GM12878 (cell line): Measurements from ENCODE around the gene ANO5. TPM values are rescaled to one million over a fixed set of nuclear protein-coding genes. Genes with fewer than 3 reads are reported as not detected.

ENCODE experiments used
- ATAC-seq: fragments of 200-7000 bp; cut with Tn5 transposase; 3 replicates; pipeline ENCODE4 v1.9.1; 2020; ENCODE audit warnings: mild to moderate bottlenecking, moderate library complexity
- BruUV-seq: library from RNA; stranded (reverse); fragments of 400-500 nt; replicated peaks from 2 replicates; lab custom pipeline; 2021; lab: Mats Ljungman, UMichigan
- CTCF ChIA-PET: fragments of 300-600 bp; sonication (Branson Sonifier 250); formaldehyde crosslinking; extraction: SDS; loops from one replicate; lab custom pipeline; 2021; ENCODE audit warnings: inconsistent platforms; lab: Yijun Ruan, JAX
- POLR2A ChIA-PET: fragments of 350-600 bp; formaldehyde crosslinking; extraction: SDS; loops from one replicate; lab custom pipeline; 2021; ENCODE audit warnings: inconsistent platforms; lab: Charles Lee
- RAD21 ChIA-PET: fragments of 300-600 bp; sonication (Branson Sonifier 250); formaldehyde crosslinking; loops from one replicate; lab custom pipeline; 2023; ENCODE audit warnings: antibody characterized with exemption; ENCODE audit not compliant: unreplicated experiment; lab: Charles Lee
- SMC1A ChIA-PET: fragments of 300-600 bp; sonication (Branson Sonifier 250); formaldehyde crosslinking; loops from one replicate; lab custom pipeline; 2023; ENCODE audit not compliant: unreplicated experiment, uncharacterized antibody; lab: Charles Lee
- DNase-seq: peaks from one replicate; pipeline ENCODE4 v3.0.0-alpha.2; 2011; ENCODE audit warnings: low read depth, low spot score
- FAIRE-seq: peaks from 3 replicates; lab custom pipeline; 2011; peaks lifted over from hg19 to GRCh38; lab: Jason Lieb, UNC
- H2AFZ ChIP-seq: 2 replicates; pipeline ENCODE4 v1.6.0; 2011; ENCODE audit warnings: low read depth, low read length, control low read depth; ENCODE audit not compliant: control insufficient read depth
- H3K27ac ChIP-seq: 2 replicates; pipeline ENCODE4 v1.5.1; 2011; ENCODE audit warnings: control low read depth; ENCODE audit not compliant: control insufficient read depth, insufficient read depth
- H3K27me3 ChIP-seq, 2 experiments: replicated peaks in 1 of 2; 2 replicates each; pipeline versions ENCODE4 v1.6.0 to v1.6.1; 2011; ENCODE audit warnings: low read length in 1 of 2; ENCODE audit not compliant: control insufficient read depth in 2 of 2, insufficient read depth in 2 of 2
- H3K36me3 ChIP-seq, 2 experiments: 2 replicates each; pipeline ENCODE4 v1.5.1; 2011; ENCODE audit warnings: low read length in 1 of 2; ENCODE audit not compliant: control insufficient read depth in 2 of 2, insufficient read depth in 2 of 2
- H3K4me1 ChIP-seq: 2 replicates; pipeline ENCODE4 v1.6.1; 2011; ENCODE audit warnings: mild to moderate bottlenecking, low read length, moderate library complexity, mixed read lengths; ENCODE audit not compliant: control insufficient read depth, insufficient read depth
- H3K4me2 ChIP-seq: 2 replicates; pipeline ENCODE4 v1.6.0; 2011; ENCODE audit warnings: control low read depth; ENCODE audit not compliant: control insufficient read depth, insufficient read depth
- H3K4me3 ChIP-seq: fragments of 200-600 bp; sonication (generic); 2 replicates; pipeline ENCODE4 v1.5.1; 2016
- H3K79me2 ChIP-seq: 2 replicates; pipeline ENCODE4 v1.6.0; 2011; ENCODE audit warnings: low read length; ENCODE audit not compliant: control insufficient read depth, insufficient read depth
- H3K9ac ChIP-seq: 2 replicates; pipeline ENCODE4 v1.8.0; 2011; ENCODE audit warnings: low read length, control low read depth, mixed read lengths; ENCODE audit not compliant: control insufficient read depth, insufficient read depth
- H3K9me3 ChIP-seq: replicated peaks from 3 replicates; pipeline ENCODE4 v1.5.1; 2011; ENCODE audit warnings: mild to moderate bottlenecking, low read length; ENCODE audit not compliant: control insufficient read depth, insufficient read depth
- H4K20me1 ChIP-seq: 2 replicates; pipeline ENCODE4 v1.6.0; 2011; ENCODE audit not compliant: control insufficient read depth, insufficient read depth
- BCL11A ChIP-seq: IDR thresholded peaks from 2 replicates; pipeline ENCODE4 v1.6.1; 2011; ENCODE audit warnings: low read depth, low read length
- BCLAF1 ChIP-seq: fragments of 450-650 bp; IDR thresholded peaks from 2 replicates; pipeline ENCODE4 v1.6.1; 2017; ENCODE audit warnings: antibody characterized with exemption, mild to moderate bottlenecking, moderate library complexity
- E4F1 ChIP-seq: fragments of 450-650 bp; IDR thresholded peaks from 2 replicates; pipeline ENCODE4 v1.6.1; 2018; ENCODE audit warnings: borderline replicate concordance, mild to moderate bottlenecking; ENCODE audit not compliant: partially characterized antibody
- HDAC6 ChIP-seq: fragments of 200-600 bp; sonication (generic); IDR thresholded peaks from one replicate; pipeline ENCODE4 v1.8.0; 2017; ENCODE audit warnings: antibody characterized with exemption; ENCODE audit not compliant: unreplicated experiment
- HSF1 ChIP-seq: fragments of 150-350 bp; IDR thresholded peaks from 2 replicates; pipeline ENCODE4 v1.6.1; 2014; ENCODE audit warnings: mild to moderate bottlenecking, low read depth, low read length
- IRF3 ChIP-seq: fragments of 450-650 bp; IDR thresholded peaks from 2 replicates; pipeline ENCODE4 v1.6.1; 2014; ENCODE audit warnings: mild to moderate bottlenecking
- LARP7 ChIP-seq: fragments of 450-650 bp; IDR thresholded peaks from 2 replicates; pipeline ENCODE4 v1.6.1; 2017; ENCODE audit warnings: mild to moderate bottlenecking
- POLR2AphosphoS2 ChIP-seq: IDR thresholded peaks from 2 replicates; pipeline ENCODE4 v1.6.1; 2011; ENCODE audit warnings: low read depth, mild to moderate bottlenecking, low read length, improper control_type of control experiment, moderate library complexity
- REST ChIP-seq: IDR thresholded peaks from 2 replicates; pipeline ENCODE4 v1.6.1; 2012; ENCODE audit warnings: mild to moderate bottlenecking, low read depth, low read length
- TAF1 ChIP-seq: IDR thresholded peaks from 2 replicates; pipeline ENCODE4 v1.6.1; 2011; ENCODE audit warnings: mild to moderate bottlenecking, low read depth, low read length, borderline replicate concordance
- ZNF217 ChIP-seq: fragments of 450-650 bp; IDR thresholded peaks from 2 replicates; pipeline ENCODE4 v1.6.1; 2017; ENCODE audit warnings: antibody characterized with exemption, mild to moderate bottlenecking
- ZNF622 ChIP-seq: fragments of 450-650 bp; IDR thresholded peaks from 2 replicates; pipeline ENCODE4 v1.6.1; 2017; ENCODE audit warnings: mild to moderate bottlenecking, inconsistent platforms
- WGBS: methylation state at CpG from one replicate; pipeline ENCODE4 v1.1.6; 2016; ENCODE audit warnings: low lambda C conversion rate; ENCODE audit not compliant: insufficient replicate concordance, insufficient coverage; ENCODE audit errors: missing lambda C conversion rate; 5-methylcytosine and 5-hydroxymethylcytosine counted together
- in situ Hi-C: fragments of 300-500 bp; cut with MboI; formaldehyde crosslinking; loops from 9 replicates; pipeline ENCODE4 v1.14.3; 2018; ENCODE audit warnings: mixed read lengths
- intact Hi-C: fragments of 100-400 bp; cut with micrococcal nuclease; formaldehyde crosslinking; loops from one replicate; pipeline ENCODE4 v1.14.2; 2022; ENCODE audit not compliant: unreplicated experiment
- polyA plus RNA-seq, 11 experiments: library from polyadenylated mRNA; depleted of rRNA in 4 of 11; unstranded in 6 of 11; stranded (reverse) in 5 of 11; fragments of >200 nt; fragmentation: Nextera tagmentation in 4 of 11; fragmentation: Illumina TruSeq in 1 of 11; extraction: Ambion mirVana in 4 of 11; extraction: Trizol in 1 of 11; gene quantifications; 1 replicate in 1 of 11; 2 replicates in 10 of 11; pipeline versions ENCODE4 v1.2.1 to v1.2.3, GENCODE V29; 2011 to 2016; ENCODE audit warnings: inconsistent platforms in 2 of 11, missing spikeins in 2 of 11, low read depth in 1 of 11
- total RNA-seq, 4 experiments: library from RNA; depleted of rRNA in 3 of 4; stranded (reverse); fragments of >200 nt in 3 of 4; fragmentation: Illumina TruSeq in 1 of 4; extraction: Trizol in 1 of 4; gene quantifications; 2 replicates each; pipeline versions ENCODE4 v1.2.1 to v1.2.3, GENCODE V29; 2013 to 2021

ANO5 gene
- total and polyA plus RNA-seq, 10 of the 15 experiments (the other 5 are each of a cell fraction or from before 2014, with no cell fraction given), result 1.6 to 10.2 (median 4.1) TPM

- no peak for FAIRE-seq
- SMC1A ChIA-PET, result interaction anchor here (0.8 to 2.0 kb wide), 6 partner anchors 10 to 69 kb away, joined by 3 to 5 read pairs (median 4); no protein-coding TSS in a partner anchor
- Histone ChIP-seq H3K36me3 (no peaks in the 10 kb centered on the region), H3K27ac (no peak overlapping the region), H3K4me2 (no peak overlapping the region), H2AFZ (no peak overlapping the region), H3K4me3 (no peak overlapping the region), H3K27me3 (no peaks in the 10 kb centered on the region), H3K4me1 (no peaks in the 10 kb centered on the region), H4K20me1 (no peaks in the 10 kb centered on the region), H3K9ac (no peak overlapping the region), H3K79me2 (no peaks in the 10 kb centered on the region), H3K9me3 (no peaks in the 10 kb centered on the region)
- no peak for DNase-seq
- CTCF ChIA-PET, result interaction anchor here (1.7 to 3.3 kb wide), 4 partner anchors 9 to 36 kb away, joined by 5 to 35 read pairs (median 8); no protein-coding TSS in a partner anchor
- POLR2A ChIA-PET, result interaction anchor here (1.0 kb wide), 1 partner anchor 10 kb away, joined by 3 read pairs; no protein-coding TSS in a partner anchor
- ATAC-seq, result no peak
- RAD21 ChIA-PET, result interaction anchor here (1.6 kb wide), 1 partner anchor 10 kb away, joined by 3 read pairs; no protein-coding TSS in a partner anchor
- BruUV-seq, result no TSS peak
- intact Hi-C loops (no loop called here), in situ Hi-C loops (no loop called here)
- 0% methylated on average over 1 of the region's 1 CpG for WGBS
- TF ChIP-seq ZNF622 (no peak), REST (no peak), LARP7 (no peak), ZNF217 (no peak), E4F1 (no peak), HSF1 (no peak), IRF3 (no peak), HDAC6 (no peak), BCLAF1 (no peak), TAF1 (no peak), BCL11A (no peak), POLR2AphosphoS2 (no peak)
Measured at GRCh38 chr11:22234743-22235142, 41.9 kb downstream of the ANO5 start.
